HG03280 (cell line): Measurements from ENCODE around the gene N4BP2.

Source experiments
- ATAC-seq: cut with Tn5 transposase; IDR thresholded peaks from one replicate; pipeline ENCODE4 v1.9.1; 2021; ENCODE audit warnings: mild to moderate bottlenecking, moderate library complexity; ENCODE audit not compliant: unreplicated experiment

The N4BP2 gene

DNA sequence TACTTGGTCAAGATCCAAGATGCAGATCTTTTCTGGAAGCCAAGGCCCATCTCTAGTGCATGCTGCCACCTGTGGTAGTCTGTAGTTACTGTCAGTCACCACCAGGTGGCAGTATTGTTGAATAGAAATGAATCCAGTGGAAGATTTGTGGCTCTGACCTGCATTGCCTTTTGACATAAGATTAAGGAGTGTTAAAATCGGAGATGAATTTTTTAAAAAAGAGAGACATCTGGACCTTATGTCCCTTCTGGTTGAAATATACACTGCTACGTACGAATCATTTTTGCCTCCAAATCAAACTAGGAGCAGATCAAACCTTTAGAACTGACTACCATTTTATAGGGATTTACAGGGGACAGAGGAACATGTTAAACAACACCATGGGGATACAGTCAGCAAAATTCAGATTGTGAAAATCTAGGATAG is 93.3 kb downstream of the N4BP2 start:
- peak; percentile 59 for ATAC-seq

DNA sequence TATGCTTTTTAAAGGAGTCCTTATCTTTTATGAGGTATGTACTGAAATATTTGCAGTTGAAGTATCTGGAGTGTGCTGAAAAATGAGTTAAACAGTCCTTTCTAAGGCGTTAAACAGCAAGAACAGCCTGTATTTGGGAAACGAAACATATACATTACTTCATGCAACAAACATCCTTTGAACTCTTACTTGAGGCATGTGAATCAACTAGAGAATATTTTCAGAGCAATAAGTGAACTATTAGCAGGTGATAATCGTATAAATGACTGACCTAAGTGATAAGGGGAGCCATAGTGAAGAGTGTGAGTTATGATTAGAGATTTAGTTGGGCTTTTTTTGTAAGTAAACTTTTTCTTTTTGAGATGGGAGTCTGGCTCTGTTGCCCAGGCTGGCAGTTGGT is 94.3 kb downstream of the N4BP2 start:
- ATAC-seq: no peak

GRCh38 chr4:40152637-40153036 is 96.0 kb downstream of the N4BP2 start:
- no peak for ATAC-seq

- ATAC-seq: no peak
These were observed 100.8 kb downstream of the N4BP2 start for GRCh38 chr4:40157436-40157835.

DNA sequence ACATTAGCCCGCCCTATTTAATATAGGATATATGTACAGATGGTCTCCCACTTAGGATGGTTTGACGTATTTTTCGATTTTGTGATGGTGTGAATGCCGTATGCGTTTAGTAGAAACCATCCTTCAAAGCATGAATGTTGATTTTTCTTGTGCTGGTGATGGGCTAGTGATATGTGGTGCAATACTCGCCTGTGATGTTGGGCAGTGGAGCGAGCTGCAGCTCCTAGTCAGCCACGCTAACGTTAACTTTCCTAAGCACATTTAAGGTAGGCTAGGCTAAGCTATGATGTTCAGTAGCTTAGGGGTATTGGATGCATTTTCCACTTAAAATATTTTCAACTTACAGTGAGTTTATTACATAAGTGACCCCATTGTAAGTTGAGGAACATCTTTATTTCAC is 103.6 kb downstream of the N4BP2 start:
- ATAC-seq: no peak

DNA sequence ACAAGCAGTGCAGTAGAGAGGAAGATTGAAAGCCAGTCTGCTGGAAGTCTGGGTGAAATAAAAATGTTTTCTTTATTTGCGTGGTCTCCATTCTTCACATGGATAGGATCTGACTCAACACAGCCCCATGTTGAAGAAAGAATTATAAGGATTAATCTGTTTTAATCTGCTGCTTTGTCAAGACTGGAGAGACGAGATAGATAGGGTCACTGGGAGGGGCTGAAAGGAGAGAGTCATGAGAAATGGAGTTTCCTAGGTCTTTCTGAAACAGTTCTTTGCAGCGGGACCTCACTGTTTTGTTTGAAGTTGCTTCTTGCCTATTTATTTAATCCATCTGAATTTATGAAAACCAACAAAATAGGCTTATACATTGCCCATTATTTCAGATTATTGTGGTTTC is 107.8 kb downstream of the N4BP2 start:
- no peak for ATAC-seq

DNA sequence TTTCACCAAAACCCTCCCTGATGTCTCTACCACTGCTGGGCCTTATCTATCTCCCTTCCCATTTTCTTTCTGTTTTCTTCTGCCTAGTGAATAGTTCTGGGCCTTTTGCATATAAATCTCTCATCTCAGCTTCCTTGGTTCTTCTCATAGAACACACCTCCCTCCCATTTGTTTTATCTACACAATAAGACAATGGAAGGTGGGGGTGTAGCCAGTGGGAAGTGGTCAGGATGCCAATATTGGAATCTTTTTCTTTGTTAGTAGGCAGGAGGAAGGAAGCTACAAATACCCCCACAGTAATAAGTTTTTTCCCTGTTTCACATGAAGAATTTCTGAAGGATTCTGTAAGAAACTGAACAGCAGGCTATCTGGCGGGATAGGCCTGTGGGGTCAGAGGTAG is 109.3 kb downstream of the N4BP2 start:
- no peak for ATAC-seq

DNA sequence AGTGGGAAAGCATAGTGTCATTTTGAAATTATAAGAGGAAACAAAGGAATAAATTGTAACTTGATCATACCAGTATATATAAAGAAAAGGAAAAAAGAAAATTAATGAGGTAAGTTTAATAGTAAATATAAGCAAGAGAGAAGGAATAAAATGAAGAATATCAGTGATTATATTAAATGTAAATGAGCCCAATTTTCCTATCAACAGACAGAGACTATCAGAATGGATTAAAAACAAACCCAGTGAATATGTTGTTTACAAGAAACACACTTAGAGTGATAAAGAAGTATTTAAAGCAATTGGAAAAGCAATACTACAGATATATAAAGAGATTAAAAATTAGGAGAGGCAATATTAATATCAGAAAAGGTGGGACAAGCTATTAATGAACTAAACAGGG is 111.4 kb downstream of the N4BP2 start:
- ATAC-seq: no peak

DNA sequence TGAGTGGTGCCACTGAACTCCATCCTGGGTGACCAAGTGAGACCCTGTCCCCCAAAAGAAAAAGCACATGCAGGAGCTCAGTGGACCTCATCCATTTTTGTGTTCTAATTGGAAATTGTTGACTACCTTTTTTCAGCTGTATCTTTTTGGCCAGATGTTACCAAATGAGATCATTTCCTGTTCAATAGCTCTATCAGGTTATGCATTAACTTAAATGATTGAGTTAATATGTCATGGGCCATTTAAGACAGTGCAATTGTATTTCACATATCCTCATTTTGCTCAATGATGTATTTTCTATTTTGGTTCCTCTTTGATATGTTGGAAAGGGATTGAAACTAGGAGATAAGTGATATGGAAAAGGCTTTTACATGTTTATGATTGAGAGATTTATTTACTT is 113.9 kb downstream of the N4BP2 start:
- no peak for ATAC-seq

DNA sequence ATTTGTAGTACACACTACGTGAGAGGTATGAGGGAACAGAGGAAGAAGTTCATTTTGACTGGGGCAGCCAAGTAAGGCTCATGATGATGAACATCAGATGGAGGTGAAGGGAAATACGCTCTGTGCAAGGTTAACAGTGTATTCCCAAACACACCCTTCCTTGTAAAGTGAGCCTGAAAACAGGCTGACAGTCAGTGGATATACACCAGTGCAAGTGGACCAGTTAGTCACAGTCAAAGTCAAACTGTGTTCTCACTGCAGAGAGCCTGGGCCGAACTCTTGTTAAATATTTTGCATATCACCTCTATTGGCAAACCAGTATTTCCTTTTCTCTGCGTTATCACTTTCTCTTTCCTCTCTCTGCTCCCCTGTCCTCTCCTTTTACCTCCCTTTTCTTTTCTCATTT is 116.8 kb downstream of the N4BP2 start:
- ATAC-seq: peak; percentile 71

- ATAC-seq: no peak
These were observed 120.0 kb downstream of the N4BP2 start for GRCh38 chr4:40176602-40177001.

- no peak for ATAC-seq
These were observed 120.9 kb downstream of the N4BP2 start for GRCh38 chr4:40177591-40177990.

- ATAC-seq: no peak
These were observed 122.0 kb downstream of the N4BP2 start for GRCh38 chr4:40178672-40179071.

- no peak for ATAC-seq
These were observed 122.7 kb downstream of the N4BP2 start for GRCh38 chr4:40179360-40179759.

- ATAC-seq: no peak
These were observed 123.7 kb downstream of the N4BP2 start for GRCh38 chr4:40180356-40180755.

GRCh38 chr4:40182001-40182400 is 125.4 kb downstream of the N4BP2 start:
- ATAC-seq: no peak

DNA sequence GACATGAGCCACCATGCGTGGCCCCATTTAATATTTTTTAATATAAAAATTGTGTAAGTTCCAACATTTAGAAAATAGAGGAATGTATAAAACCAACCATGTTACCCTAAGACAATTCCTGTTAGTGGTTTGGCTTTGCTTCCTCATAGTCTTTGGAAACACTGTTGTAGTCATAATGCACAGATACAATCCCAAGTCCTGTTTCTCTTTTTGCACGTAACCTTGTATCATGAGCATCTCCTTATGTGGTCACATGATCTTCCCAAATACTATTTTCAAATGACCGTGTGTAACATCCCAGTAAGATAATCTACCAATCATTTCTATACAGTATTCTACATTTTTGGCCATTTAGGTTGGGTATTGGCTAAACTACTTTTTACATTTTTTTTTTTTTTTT is 126.3 kb downstream of the N4BP2 start:
- ATAC-seq: no peak

DNA sequence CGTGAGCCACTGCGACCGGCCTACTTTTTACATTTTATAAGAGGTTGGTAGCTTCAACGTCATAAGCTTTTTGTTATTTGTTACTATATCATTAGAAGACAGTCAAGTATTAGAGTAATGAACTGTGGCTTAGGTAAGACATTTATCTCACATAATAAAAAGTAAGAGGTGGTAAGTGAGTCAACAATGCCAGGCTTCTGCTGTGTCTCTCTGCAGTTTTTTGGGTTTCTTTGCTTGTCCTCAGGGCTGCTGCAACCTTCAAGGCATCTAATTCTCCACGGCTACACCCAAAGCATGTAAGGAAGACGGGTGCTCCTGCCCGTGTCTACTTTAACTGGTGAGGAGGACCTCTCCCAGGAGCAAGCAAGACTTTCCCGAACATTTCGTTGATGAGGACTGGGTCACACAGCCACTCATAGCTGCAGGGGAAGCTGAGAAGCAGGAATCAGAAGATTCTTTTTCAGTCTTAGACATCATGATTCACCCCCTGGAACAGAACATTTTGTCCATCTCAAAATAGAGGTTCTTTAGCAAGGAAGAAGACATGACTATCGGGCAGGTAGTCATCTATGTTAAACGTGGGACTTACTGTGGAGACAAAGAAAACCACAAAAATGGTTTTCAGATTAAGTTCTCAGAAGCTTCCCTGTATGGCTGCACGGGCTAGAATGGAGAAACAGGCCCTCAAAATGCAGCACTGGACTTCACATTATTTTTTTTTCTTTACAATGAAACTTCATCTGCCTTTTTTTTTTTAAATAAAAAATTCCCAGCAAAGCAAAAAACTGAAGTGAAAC is 127.2 kb downstream of the N4BP2 start:
- ATAC-seq: no peak

GRCh38 chr4:40185830-40186664 is 129.4 kb downstream of the N4BP2 start:
- no peak for ATAC-seq

GRCh38 chr4:40186665-40187014 is 130.0 kb downstream of the N4BP2 start:
- ATAC-seq: no peak

DNA sequence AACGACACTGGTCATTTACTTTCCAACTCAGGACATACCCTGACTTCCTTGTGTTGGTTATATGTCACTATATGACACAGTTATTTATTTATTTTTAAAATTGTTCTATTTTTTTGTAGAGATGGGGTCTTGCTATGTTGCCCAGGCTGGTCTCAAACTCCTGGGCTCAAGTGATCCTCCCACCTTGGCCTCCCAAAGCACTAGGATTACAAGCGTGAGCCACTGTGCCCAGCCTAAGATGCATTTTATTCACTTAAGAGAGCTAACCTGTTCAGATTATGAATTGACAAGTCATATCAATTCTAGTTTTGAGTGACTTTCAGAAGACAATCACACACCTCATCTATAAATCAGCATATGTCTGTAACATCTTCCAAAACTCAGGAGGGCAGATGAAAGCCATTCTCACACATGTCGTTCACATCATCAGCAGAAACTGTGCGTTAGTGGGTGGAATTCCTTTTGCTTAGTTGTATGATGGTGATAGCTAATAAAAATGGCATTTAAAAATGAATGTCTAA is 130.8 kb downstream of the N4BP2 start:
- ATAC-seq: no peak

GRCh38 chr4:40190019-40190418 is 133.4 kb downstream of the N4BP2 start:
- no peak for ATAC-seq
